HEK293T (cell line): ENCODE data around the gene RCSD1.

Source experiments
- ARNT ChIP-seq: fragments of 450-650 bp; IDR thresholded peaks from 2 replicates; pipeline ENCODE4 v1.6.1; 2017; ENCODE audit warnings: mild to moderate bottlenecking
- FOXA1 ChIP-seq: fragments of 450-650 bp; IDR thresholded peaks from 2 replicates; pipeline ENCODE4 v1.6.1; 2016; ENCODE audit warnings: mild to moderate bottlenecking
- SP1 ChIP-seq: fragments of 450-650 bp; IDR thresholded peaks from 2 replicates; pipeline ENCODE4 v1.6.1; 2017

GRCh38 chr1:167584581-167584980 lies 45.5 kb upstream of the RCSD1 start:
- TF ChIP-seq SP1 (no peak), ARNT (no peak), FOXA1 (no peak)
